Upper lobe of left lung (tissue), 6 donors: ENCODE measurements around the gene ARID5B. TPM values are rescaled to one million over a fixed set of nuclear protein-coding genes. Genes with fewer than 3 reads are reported as not detected.

ENCODE experiments used
- ATAC-seq, 2 donors: fragments of 200-7000 bp; cut with Tn5 transposase; one replicate each; pipeline ENCODE4 v1.9.1; 2022; ENCODE audit warnings: mild to moderate bottlenecking in 2 of 2, moderate library complexity in 2 of 2; ENCODE audit not compliant: low FRiP score in 2 of 2
- DNase-seq, 2 donors: peaks; one replicate each; pipeline ENCODE4 v3.0.0-alpha.2; 2019 to 2020
- H3K27ac ChIP-seq, 4 donors: fragments of 200-600 bp; sonication (generic); one replicate each; pipeline ENCODE4 v1.5.1; 2016 to 2019
- H3K27me3 ChIP-seq, 4 donors: fragments of 200-600 bp; sonication (generic); one replicate each; pipeline ENCODE4 v1.5.1; 2017 to 2019
- H3K36me3 ChIP-seq, 4 donors: fragments of 200-600 bp; sonication (generic); one replicate each; pipeline ENCODE4 v1.5.1; 2016 to 2019
- H3K4me1 ChIP-seq, 4 donors: fragments of 200-600 bp; sonication (generic); one replicate each; pipeline ENCODE4 v1.5.1; 2018 to 2019
- H3K4me3 ChIP-seq, 4 donors: fragments of 200-600 bp; sonication (generic); one replicate each; pipeline ENCODE4 v1.5.1; 2017 to 2019; ENCODE audit warnings: mild to moderate bottlenecking in 2 of 4, moderate library complexity in 1 of 4
- H3K9me3 ChIP-seq, 4 donors: fragments of 200-600 bp; sonication (generic); one replicate each; pipeline ENCODE4 v1.5.1; 2018 to 2019
- POLR2A ChIP-seq, 4 donors: fragments of 450-650 bp; IDR thresholded peaks; one replicate each; pipeline ENCODE4 v1.5.1; 2016 to 2017; ENCODE audit warnings: antibody characterized with exemption in 4 of 4, mild to moderate bottlenecking in 2 of 4
- POLR2AphosphoS5 ChIP-seq, 2 donors: sonication (generic); formaldehyde crosslinking; IDR thresholded peaks; one replicate each; pipeline ENCODE4 v1.5.1; 2017; ENCODE audit warnings: antibody characterized with exemption in 2 of 2
- WGBS, 2 donors: methylation state at CpG; one replicate each; pipeline ENCODE4 v1.1.5; 2017 to 2018; 5-methylcytosine and 5-hydroxymethylcytosine counted together
- total RNA-seq, 6 donors: library from RNA; depleted of rRNA in 4 of 6; stranded (reverse); fragments of >200 nt in 4 of 6; gene quantifications; one replicate each; pipeline versions ENCODE4 v1.1.0 to v1.2.1, GENCODE V29; 2016 to 2021
- donor health status: DM: no; HTN: no; CAD: no; lungs with moderate emphysema.
- donor health status: DM: no; HTN: yes; CAD: no; lungs with severe emphysema.

The ARID5B gene
- total RNA-seq, 6 donors from 2014 or later: 20.2 to 51.3 (median 28.4) TPM

- no peaks in the 10 kb centered on the region for H3K27me3 ChIP-seq
- TF ChIP-seq POLR2A (IDR thresholded peaks at IDR 0.05): no peak
- TF ChIP-seq POLR2AphosphoS5 (IDR thresholded peaks at IDR 0.05): no peak
- no peak for DNase-seq
- H3K4me1 ChIP-seq: no peaks in the 10 kb centered on the region
- no peaks in the 10 kb centered on the region for H3K9me3 ChIP-seq
- no peak for ATAC-seq
- no peak overlapping the region for H3K27ac ChIP-seq
- WGBS, 2 donors: 72 to 85% methylated on average over 3 of the region's 3 CpGs
- no peak overlapping the region for H3K4me3 ChIP-seq
- H3K36me3 ChIP-seq: no peaks in the 10 kb centered on the region
Measured at GRCh38 chr10:62136931-62137330, 235.4 kb downstream of the ARID5B start.

Other genes with a start within 250 kb of the ARID5B start
- 10 to 100 TPM in 1 of 6 donors, 1 to 10 TPM in 4, not detected in 1; 1.3 to 12.2 (median 2.3) TPM for gene CABCOCO1, start 238.8 kb upstream of the ARID5B start, total RNA-seq